ENCODE data around the gene NANP.

DNA sequence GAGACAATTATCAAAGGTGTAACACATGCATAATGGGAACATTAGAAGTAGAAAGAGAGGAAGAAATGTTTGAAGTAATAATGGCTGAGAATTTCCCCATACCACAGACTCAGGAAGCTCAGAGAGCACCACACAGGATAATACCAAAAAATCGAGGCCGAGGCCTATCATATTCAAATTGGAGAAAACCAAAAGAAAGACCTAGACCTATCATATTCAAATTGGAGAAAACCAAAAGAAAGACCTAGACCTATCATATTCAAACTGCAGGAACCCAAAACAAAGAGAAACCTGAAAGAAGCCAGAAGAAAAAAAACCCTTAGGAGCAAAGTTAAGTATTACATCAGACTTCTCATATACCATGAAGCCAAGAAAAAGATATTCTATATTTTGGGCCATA, 56.5 kb downstream of the NANP start:
- TF ChIP-seq, protein P1, sequence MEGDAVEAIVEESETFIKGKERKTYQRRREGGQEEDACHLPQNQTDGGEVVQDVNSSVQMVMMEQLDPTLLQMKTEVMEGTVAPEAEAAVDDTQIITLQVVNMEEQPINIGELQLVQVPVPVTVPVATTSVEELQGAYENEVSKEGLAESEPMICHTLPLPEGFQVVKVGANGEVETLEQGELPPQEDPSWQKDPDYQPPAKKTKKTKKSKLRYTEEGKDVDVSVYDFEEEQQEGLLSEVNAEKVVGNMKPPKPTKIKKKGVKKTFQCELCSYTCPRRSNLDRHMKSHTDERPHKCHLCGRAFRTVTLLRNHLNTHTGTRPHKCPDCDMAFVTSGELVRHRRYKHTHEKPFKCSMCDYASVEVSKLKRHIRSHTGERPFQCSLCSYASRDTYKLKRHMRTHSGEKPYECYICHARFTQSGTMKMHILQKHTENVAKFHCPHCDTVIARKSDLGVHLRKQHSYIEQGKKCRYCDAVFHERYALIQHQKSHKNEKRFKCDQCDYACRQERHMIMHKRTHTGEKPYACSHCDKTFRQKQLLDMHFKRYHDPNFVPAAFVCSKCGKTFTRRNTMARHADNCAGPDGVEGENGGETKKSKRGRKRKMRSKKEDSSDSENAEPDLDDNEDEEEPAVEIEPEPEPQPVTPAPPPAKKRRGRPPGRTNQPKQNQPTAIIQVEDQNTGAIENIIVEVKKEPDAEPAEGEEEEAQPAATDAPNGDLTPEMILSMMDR (conservative IDR thresholded peaks at IDR 0.05) = no peak
- TF ChIP-seq EZH2 (IDR thresholded peaks at IDR 0.05; ENCODE audit: low read depth) = no peak

Measured in PC-9 (cell line).